ENCODE results near the gene LAMTOR5.
"Not testable (repeated sequence)": the region's sequence is repeated elsewhere in the genome, so short reads cannot be mapped to it uniquely, and the experiment has no call there.

LAMTOR5 gene

GRCh38 chr1:110407260-110408210 is at the start of gene LAMTOR5:
TSS of gene LAMTOR5 (minus strand) at chr1:110407694. CDS start at chr1:110407620, 74 bp downstream.
- DNase-seq (ENCODE audit: low read depth, low spot score): peak; percentile 84

GRCh38 chr1:110457206-110457605 is 49.7 kb upstream of the LAMTOR5 start:
- DNase-seq (ENCODE audit: low read depth, low spot score): no peak

GRCh38 chr1:110455151-110455550 is 47.7 kb upstream of the LAMTOR5 start:
- no peak for DNase-seq (ENCODE audit: low read depth, low spot score)

- DNase-seq (ENCODE audit: low read depth, low spot score): no peak
Observed at GRCh38 chr1:110454328-110454727, 46.8 kb upstream of the LAMTOR5 start.

- DNase-seq (ENCODE audit: low read depth, low spot score): no peak
Observed at GRCh38 chr1:110453829-110454228, 46.3 kb upstream of the LAMTOR5 start.

- DNase-seq (ENCODE audit: low read depth, low spot score): no peak
Observed at GRCh38 chr1:110452330-110452729, 44.8 kb upstream of the LAMTOR5 start.

- no peak for DNase-seq (ENCODE audit: low read depth, low spot score)
Observed at GRCh38 chr1:110450929-110451328, 43.4 kb upstream of the LAMTOR5 start, which contains the start of gene PROK1. TSS of gene PROK1 (plus strand) at chr1:110451149. CDS start at chr1:110451217, 68 bp downstream.

- DNase-seq (ENCODE audit: low read depth, low spot score): no peak
Observed at GRCh38 chr1:110449661-110450651, 42.5 kb upstream of the LAMTOR5 start.

GRCh38 chr1:110444561-110444960 is 37.1 kb upstream of the LAMTOR5 start:
- no peak for DNase-seq (ENCODE audit: low read depth, low spot score)

- no peak for DNase-seq (ENCODE audit: low read depth, low spot score)
Observed at GRCh38 chr1:110443451-110443850, 36.0 kb upstream of the LAMTOR5 start.

- no peak for DNase-seq (ENCODE audit: low read depth, low spot score)
Observed at GRCh38 chr1:110441888-110442287, 34.4 kb upstream of the LAMTOR5 start.

- no peak for DNase-seq (ENCODE audit: low read depth, low spot score)
Observed at GRCh38 chr1:110440877-110441276, 33.4 kb upstream of the LAMTOR5 start.

- not testable (repeated sequence) for DNase-seq (ENCODE audit: low read depth, low spot score)
Observed at GRCh38 chr1:110439873-110440272, 32.4 kb upstream of the LAMTOR5 start.

- no peak for DNase-seq (ENCODE audit: low read depth, low spot score)
Observed at GRCh38 chr1:110438893-110439292, 31.4 kb upstream of the LAMTOR5 start.

- DNase-seq (ENCODE audit: low read depth, low spot score): not testable (repeated sequence)
Observed at GRCh38 chr1:110437645-110438299, 30.3 kb upstream of the LAMTOR5 start.

- DNase-seq (ENCODE audit: low read depth, low spot score): no peak
Observed at GRCh38 chr1:110436635-110437034, 29.1 kb upstream of the LAMTOR5 start.

- no peak for DNase-seq (ENCODE audit: low read depth, low spot score)
Observed at GRCh38 chr1:110434946-110435345, 27.5 kb upstream of the LAMTOR5 start.

- DNase-seq (ENCODE audit: low read depth, low spot score): no peak
Observed at GRCh38 chr1:110433803-110434202, 26.3 kb upstream of the LAMTOR5 start.

- DNase-seq (ENCODE audit: low read depth, low spot score): no peak
Observed at GRCh38 chr1:110433213-110433612, 25.7 kb upstream of the LAMTOR5 start.

- DNase-seq (ENCODE audit: low read depth, low spot score): no peak
Observed at GRCh38 chr1:110430901-110431300, 23.4 kb upstream of the LAMTOR5 start.

GRCh38 chr1:110430366-110430765 is 22.9 kb upstream of the LAMTOR5 start:
- no peak for DNase-seq (ENCODE audit: low read depth, low spot score)

All from activated CD4-positive, CD25-positive, alpha-beta regulatory T cell treated with anti-CD3 and anti-CD28 coated beads, Interleukin-2, amount 50 U/mL, for 16 hours (primary cell).